HG02852 (cell line): Measurements from ENCODE around the gene ACADS.

Experiments
- ATAC-seq: cut with Tn5 transposase; IDR thresholded peaks from one replicate; pipeline ENCODE4 v1.9.1; 2021; ENCODE audit warnings: mild to moderate bottlenecking, moderate library complexity; ENCODE audit not compliant: unreplicated experiment

Gene ACADS, protein sequence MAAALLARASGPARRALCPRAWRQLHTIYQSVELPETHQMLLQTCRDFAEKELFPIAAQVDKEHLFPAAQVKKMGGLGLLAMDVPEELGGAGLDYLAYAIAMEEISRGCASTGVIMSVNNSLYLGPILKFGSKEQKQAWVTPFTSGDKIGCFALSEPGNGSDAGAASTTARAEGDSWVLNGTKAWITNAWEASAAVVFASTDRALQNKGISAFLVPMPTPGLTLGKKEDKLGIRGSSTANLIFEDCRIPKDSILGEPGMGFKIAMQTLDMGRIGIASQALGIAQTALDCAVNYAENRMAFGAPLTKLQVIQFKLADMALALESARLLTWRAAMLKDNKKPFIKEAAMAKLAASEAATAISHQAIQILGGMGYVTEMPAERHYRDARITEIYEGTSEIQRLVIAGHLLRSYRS

GRCh38 chr12:120725659-120726509 lies at the start of gene ACADS:
ACADS (plus strand) TSS chr12:120725826; CDS start chr12:120725886, 60 bp downstream.
- peak; percentile 92 for ATAC-seq

- no peak for ATAC-seq
These were observed 47.7 kb upstream of the ACADS start for GRCh38 chr12:120677765-120678473.

GRCh38 chr12:120678572-120678971 lies 47.1 kb upstream of the ACADS start:
- ATAC-seq, result no peak

DNA sequence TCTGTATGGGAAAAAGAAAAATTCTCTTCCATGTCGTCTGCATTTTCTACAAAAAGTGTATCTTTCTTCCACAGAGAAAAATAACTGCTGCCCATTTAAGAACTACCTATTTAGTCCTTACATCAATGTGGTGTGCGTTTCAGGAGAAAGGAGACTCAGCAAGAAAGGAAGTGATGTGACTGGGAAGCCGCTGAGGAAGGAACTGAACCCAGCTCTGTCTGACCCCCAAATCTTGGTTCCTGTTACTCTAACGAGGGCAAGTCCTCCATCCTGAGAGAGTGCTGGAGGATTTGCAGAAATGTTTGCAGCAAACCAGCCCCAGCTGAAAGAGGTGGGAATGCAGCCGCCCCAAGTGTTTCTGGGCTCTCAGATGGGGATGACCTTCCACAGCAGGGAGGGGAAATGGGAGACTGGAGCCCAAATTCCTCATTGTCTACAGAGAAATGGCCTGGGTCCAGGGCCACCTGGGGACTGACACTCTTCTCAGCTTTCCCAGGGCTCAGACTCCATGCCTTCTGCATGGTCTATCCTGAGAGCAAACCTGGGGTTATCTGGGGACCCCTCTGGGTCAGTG lies 45.4 kb upstream of the ACADS start:
- ATAC-seq, result no peak

DNA sequence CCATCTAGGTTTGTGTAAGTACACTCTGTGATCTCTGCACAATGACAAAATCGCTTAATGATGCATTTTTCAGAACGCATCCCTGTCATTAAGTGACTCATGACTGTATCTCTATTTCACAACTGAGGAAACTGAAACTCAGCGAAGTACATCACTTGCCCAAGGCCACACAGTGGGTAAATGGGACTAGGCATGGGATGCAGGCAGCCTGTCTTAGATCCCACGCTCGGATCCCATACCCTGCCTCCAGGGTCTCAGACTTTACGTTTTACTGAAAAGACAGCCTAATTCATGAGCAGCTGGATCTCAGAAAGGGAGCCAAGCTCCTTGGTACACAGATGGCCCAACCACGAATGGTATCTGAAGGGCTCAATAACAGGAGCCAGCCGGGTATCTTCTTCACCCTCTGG lies 41.1 kb upstream of the ACADS start:
- no peak for ATAC-seq

DNA sequence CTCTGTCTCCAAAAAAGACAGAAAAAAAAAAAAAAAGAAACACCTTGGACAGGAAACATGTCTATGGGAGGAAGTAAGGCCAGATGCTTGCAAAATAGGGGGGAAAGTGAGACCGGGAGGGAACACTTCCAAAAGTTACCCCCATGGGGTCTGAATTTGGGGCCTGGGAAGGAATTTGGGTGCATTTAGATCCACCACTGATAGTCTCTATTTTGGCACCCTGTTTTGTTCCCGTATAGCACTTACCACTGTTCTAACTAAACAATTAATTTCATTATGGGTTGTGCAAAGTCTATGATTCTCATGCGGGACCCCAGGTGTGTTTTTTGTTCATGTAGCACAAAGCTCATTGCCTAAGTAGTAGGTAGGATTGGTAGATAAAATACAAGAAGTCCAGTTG lies 40.1 kb upstream of the ACADS start:
- ATAC-seq, result no peak

GRCh38 chr12:120686151-120686689 lies 39.4 kb upstream of the ACADS start:
- ATAC-seq, result peak; percentile 71

GRCh38 chr12:120686690-120687577 lies 38.7 kb upstream of the ACADS start, which contains the start of gene MLEC:
MLEC (plus strand) TSS chr12:120687149; CDS start chr12:120687297, 148 bp downstream.
- peak; percentile 71 for ATAC-seq

DNA sequence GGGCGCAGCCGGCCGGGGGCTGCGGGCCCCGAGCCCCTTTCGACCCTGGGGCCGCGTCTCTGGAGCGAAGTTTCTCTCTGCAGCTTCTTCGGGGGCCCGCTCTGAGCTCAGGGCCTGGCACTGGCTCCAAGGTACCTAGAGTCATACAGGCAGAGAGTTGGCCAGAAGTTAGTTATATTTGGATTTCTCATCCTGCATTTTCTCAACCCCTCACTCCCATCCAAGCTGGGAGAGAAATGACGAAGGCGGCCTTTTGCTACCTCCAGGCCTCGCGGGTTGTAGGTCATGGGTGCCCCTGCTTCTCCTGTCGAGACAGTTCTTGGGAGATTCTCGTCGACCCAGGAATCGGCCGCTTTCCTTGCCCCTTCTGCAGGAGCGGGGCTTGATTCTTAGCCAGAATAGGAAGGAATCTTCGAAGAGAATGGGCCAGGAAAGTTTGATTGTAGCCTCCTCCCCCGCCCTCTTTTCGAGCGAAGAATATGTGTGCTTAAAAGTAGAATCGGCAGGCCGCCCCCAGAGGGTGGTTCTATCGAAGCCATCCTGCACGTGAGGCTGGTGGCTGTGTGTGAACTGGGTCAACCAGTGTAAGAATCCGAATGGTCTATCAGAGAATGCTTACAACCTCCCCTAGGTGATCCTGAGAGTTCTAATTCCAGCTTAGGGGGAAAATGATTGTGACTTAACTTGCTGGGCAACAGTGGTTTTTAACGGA lies 37.9 kb upstream of the ACADS start:
- no peak for ATAC-seq

DNA sequence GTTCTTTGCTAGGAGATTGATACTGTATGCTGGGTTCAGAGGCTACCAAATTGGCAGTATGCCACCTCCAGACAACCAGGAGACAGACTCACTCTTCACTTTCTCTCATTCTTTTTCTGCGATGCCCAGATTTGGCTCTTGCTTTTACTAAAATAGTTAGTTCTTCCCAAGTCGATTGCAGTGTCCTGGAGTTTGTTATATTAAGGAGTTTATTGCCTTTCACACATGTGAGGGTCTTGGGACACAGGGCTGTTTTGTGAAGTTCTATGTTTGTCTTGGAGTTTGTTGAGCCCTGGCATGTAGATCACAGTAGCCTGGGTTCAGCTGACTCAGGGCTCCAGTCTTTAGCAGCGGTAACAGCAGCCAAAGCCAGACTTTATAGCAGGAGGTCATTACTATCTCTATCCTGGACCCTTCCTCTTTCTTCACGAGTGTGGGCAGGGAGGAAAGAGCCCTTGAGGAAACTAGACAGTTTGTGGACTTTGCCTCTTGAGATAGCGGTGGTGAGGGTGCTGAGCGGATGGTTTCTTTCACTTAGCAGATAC lies 37.0 kb upstream of the ACADS start:
- no peak for ATAC-seq

- no peak for ATAC-seq
These were observed 36.1 kb upstream of the ACADS start for GRCh38 chr12:120689397-120690082.

- ATAC-seq, result no peak
These were observed 35.6 kb upstream of the ACADS start for GRCh38 chr12:120690083-120690450.

DNA sequence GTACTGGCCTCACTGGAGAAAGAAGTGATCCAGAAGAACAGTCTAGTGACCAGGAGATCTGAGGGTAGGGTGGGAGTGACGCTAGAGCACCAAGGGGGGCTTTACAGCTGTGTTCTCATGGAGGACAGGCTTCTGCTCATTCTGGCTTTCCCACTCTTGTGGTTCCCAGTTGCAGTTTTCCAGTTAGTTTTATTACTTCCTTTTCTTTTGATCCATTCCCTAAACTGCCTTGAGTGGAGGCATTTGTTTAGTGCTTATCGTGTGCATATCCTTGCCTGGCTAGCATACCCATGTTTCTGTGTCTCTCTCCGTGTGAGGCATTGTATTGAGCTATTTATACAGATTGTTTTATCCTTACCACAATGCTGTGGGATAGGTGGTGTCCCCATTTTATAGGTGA lies 34.6 kb upstream of the ACADS start:
- no peak for ATAC-seq

GRCh38 chr12:120692524-120693033 lies 33.0 kb upstream of the ACADS start:
- no peak for ATAC-seq

DNA sequence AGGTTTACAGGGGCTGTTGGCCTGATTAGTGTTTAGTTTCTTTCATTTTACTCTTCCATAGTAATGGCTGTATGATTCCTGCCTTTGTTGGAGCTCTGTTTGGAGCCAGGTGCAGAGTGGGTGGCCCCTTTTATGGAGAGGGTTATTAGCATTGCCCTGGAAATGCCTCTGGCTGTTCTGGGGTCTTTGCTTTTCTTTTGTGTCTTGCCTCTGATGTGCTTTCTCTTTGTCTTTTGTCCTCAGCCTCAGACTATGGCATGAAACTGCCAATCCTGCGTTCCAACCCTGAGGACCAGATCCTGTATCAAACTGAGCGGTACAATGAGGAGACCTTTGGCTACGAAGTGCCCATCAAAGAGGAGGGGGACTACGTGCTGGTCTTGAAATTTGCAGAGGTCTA lies 31.8 kb upstream of the ACADS start:
- no peak for ATAC-seq

DNA sequence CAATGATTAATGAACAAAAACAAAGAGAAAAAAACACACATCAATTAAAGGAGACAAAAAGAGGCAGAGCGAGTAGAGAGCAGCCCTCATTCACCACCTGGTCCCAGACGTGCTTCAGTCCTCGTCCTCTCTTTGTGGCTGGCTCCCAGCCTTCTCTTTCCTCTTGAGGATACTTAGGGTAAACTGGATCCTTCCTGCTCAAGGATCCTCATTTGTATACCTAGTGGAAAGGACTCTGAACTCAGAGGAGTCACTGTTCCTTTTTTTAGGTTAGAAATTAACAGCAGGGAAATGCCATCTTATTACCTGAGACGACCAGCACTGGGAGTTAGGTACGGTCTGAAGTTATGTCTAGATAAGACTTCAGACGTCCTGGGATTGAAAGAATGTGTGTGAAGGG lies 29.0 kb upstream of the ACADS start:
- ATAC-seq, result no peak

GRCh38 chr12:120697344-120697743 lies 28.3 kb upstream of the ACADS start:
- no peak for ATAC-seq

DNA sequence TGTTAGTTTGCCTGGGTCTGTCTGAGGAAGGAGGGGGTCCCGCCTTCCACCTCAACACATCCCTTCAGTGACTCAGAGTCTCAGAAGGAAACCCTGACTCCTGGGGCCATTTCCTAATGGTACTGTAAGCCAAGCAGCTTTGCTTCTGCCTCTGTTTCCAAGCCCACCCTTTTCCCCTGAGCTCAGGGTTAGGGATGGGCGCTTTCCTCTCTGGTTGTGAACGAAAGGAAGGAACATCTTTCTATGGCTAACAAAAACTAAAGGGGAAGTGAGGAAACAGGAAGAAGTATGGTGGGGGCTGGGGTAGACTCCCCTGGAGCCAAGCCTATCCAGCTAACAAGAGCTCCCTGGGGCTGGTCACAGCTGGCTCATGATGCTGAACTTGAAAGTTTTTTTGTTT lies 27.0 kb upstream of the ACADS start:
- no peak for ATAC-seq
